CD4-positive, alpha-beta T cell treated with Interleukin-21 for 1 hour (primary cell): ENCODE data around the gene BPGM.
A peak's percentile ranks its signal among the peaks of the same experiment; 100 is the strongest.

Experiments
- DNase-seq: peaks from one replicate; pipeline ENCODE4 v3.0.0-alpha.2; 2020

The BPGM gene

DNA sequence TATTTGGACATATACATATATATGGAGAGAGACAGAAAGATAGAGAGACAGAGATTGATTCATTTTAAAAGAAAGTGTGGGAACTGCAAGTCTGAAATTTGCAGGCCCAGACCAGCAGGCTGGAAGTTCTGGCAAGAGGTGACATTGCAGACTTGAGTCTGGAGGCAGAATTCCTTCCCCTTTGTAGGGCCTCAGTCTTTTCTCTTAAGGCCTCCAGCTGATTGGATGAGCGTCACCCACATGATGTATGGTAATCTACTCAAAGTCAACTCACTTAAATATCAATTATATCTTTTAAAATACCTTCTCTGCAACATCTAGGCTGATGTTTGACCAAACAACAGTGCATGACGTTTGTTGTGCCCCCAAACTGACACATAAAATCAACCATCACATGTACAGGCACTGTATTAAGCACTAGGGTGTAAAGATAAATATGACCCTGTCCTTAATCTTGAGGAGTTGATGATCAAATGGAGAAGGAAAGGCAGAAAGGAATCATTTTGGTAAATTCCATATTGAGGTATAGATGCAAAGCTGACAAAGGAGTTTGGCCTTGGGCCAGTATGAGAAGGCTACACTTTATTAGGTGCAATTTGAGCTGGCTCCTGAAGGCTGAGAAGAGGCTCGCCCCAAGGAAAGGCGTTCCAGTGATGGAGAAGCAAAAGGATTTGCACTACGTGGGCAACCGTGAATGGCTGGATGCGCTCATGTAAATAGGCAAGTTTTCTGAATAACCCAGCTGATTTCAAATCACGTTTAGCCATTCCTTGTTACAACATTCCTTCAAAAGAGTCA lies 52.6 kb downstream of the BPGM start:
- DNase-seq: no peak

DNA sequence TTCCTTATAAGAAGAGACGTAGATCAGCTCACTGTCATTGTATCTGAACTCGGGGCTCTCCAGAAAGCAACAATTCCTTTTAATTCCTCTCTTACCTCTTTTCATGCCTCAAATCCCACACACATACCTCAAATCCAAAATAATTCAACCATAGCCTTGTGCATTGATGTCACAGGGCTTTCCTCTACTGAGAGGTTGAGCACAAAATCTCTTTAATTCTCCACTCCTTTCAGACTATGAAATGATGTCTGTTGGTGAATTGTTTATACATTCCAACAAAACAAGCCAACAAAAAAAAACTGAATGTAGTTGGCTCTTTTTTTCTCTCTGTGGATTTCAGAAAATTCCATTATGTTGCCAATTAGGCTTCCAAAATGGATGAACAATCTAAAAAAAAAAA lies 53.2 kb downstream of the BPGM start:
- DNase-seq: no peak

DNA sequence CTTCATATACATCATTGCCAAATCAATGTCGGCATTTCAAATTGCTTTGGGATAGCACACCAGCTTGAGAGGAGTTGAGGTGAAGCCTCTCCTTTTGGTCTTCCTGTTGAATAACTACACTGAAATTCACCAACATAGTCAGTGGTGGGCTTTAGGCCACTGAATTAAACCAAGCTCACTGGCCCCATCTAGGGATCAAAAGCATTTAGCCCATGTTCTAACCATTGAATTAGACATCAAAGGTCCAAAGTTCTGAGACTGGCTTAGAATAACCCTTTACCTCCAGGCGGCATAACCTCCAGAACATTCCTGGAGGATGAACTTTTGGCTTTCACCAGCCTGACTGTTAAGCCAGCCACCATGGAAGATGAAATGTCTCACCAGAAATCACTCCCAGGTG lies 54.6 kb downstream of the BPGM start:
- DNase-seq: peak; percentile 49

DNA sequence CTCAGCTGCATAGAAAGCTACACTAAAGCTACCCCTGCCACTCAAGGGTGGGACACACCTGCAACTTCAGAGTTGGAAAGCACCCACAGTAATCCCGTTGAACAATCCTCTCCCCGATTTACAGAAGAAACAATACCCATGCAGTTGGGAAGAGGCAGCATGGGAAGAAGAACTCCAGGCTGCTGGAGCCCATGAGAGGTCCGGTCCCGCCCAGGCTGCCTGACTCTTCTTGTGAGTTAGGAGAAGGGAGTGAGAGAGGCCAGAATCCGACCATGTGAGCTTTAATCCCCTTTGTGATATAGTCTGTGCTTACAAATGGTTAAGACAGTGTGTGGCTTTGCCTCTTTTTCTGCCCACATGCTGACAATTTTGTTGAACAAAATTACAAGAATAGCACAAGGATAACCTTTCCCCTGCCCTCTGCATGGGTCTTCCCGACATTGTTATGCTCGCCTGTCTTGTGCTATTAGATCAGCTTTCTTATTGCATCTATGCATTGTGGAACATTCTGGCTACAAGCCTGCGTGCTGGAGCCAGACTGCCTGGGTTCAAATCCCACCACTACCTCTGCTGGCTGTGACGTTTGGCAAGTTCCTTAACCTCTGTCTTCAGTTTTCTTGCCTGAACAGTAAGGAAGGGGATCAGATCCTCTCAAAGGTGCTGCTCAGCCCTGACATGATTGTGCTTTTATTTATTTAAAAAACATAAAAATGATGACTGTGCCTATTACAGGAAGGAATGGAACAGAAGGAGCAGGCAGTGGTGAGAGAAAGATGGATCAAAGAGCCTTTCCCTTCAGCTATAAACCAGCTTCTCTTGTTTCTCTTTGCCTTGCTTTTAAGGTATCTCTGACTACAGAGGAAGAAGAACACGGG lies 56.0 kb downstream of the BPGM start:
- DNase-seq: no peak

DNA sequence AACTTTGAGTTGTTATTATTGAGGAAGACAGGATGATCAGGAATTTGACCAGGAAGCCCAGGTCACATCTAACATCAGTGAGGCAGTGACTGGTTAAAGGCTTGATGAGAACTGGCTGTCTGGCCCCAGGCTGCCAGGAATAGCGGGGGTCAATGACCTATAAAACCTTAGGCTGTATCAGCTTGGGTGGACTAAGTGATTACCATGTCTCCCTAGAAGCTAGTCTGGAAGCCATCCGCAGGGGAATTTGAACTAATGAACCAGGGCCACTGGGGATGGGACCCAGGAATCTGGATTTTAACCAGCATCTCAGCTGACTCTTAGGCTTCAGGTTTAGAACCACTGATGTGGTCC lies 56.6 kb downstream of the BPGM start:
- DNase-seq: no peak

DNA sequence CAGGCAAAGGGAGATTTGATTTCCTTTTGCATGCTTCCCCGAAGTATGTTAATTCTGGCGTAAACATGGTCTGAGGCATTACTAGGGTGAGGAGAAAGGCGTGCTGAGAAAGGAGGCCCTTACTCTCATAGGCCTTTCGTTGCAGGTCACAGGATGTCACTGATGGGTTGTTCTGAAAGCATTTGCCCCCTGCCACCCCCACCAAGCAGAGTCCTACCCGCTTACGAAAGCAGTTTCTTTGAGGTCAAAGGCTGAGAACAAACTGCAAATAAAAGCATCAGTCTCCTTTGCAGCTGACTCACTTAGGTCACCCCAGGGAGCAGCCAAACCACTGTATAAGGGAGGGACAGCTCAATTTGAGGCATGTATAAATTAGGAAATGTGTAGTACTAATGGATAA lies 57.1 kb downstream of the BPGM start:
- DNase-seq: no peak

DNA sequence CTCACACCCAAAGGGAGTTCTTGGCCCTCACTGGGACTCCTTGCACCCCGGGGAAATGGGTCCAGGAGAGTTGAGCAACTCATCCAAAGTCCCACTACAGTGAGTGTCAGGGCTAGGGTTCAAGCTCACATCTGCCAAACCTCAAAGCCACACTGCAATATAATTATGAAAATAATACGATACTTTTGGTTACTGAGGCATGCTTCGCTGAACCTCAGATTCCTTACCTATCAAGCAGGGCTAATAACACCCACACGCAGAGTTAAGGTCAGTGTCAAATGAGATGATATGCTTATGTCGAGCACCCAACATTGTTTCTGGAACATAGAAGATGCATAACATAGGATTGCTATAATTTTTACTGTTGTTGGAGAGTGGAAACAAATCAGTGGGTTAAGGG lies 58.2 kb downstream of the BPGM start:
- no peak for DNase-seq

DNA sequence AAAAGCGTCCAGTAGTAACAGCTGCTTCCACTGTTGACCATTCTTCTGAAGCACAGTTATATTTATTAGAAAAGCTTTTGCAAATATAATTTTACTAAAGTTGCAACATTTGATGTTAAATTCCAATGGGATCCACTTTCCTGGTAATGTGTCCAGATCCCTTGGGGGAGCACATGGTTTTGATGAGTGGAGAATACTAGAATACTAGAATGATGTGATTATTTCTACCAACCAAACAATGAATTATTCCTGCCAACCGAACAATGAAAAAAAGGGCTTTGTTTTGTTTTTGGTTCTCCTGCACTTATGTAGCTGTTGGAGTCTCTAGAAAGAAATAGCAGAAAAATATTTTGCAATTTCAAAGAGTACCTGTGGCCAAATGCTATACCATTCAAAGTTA lies 59.1 kb downstream of the BPGM start:
- DNase-seq: no peak

DNA sequence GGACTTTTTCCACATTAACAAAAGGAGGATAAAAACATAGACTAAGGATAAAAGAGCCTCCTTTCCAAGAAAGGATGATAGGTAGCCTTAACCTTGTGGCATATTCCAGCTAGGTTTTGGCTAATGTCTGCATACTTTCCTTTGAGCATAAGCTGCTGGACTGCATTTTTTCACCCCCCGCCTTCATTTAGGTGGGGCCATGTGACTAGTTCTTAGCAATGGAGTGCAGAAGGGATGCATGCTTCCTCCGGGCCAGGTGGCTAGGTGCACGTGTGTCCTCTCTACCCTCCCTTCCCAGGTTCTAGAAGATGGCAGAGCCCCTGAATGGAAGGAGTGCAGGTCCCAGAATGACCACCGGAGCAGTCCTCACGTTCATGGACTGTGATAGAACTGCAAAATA lies 59.8 kb downstream of the BPGM start:
- DNase-seq: no peak

DNA sequence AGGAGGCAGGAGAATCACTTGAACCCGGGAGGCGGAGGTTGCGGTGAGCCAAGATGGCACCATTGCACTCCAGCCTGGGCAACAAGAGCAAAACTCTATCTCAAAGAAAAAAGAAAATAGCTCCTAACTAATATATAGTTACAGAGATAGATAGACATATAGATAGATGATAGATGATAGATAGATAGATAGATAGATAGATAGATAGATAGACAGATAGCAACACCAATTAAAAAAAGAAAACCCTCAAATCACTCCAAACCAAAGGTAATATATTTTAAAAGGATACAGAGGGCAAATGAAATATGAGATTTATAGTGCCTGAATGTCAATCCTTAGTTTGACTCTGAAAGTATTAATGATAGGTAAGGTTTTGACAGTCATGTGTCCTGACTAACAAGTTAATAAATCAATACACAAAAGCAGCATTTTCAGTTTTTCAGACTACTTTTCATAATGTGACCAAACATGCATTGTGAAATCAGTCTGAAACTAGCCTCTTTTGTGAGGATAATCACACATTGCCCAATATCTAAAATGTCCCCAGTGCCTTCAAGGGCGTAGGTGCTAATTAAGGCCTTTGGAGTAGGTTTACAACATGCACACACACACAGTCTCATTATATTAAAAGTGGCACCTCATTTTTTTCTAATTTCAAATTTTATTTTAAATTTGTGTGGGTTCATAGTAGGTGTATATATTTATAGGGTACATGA lies 61.2 kb downstream of the BPGM start:
- DNase-seq: no peak

DNA sequence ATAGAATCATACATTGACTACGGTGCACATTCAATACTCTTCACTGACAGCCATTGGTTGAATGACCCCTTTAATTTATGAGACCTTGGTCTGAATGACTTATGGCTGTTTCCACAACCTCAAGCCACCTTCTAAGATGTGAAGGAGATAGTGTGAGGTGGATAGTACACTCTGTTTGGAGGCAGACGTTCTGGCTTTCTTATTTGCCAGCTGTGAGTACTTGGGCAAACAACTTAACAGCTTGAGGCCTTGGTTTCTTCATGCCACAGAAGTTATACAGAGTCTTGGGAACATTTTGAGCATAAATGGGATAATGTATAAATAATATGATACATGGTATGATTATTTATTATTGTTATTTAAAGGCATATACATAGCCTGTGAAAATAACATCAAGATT lies 62.0 kb downstream of the BPGM start:
- DNase-seq: no peak

DNA sequence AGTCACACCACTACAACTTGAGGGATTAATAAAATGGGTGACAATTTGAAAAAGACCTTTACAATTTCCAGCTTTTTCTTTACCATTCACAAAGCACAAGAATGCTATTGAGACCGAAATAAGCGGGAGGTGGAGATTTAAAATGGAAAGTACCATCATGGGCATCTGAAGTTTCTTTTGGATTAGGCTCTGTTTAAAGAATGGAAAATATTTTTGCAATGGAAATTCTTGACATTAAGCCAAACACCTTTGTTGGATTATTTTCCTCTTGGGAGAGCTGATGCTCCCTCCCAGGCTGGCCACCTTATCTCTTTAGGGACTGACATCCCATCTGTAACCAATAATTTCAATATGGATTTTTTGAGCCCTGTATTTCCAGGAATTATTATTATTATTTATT lies 62.5 kb downstream of the BPGM start:
- no peak for DNase-seq

DNA sequence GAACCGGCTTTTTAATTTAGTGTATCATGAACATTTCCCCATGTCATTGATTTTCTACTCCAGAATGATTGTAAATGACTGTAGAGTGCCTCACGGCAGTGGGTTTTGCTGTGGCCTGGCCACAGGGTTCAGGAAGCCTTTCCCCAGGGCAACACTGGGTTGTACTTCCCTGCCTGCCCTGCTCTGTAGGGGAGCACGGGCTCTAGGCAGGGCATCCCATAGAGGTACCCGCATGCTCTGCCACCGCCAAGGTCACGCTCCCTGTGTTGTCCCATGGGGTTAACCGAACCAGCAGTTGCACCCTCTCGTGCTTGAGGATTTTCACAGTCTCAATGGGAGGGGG lies 63.8 kb downstream of the BPGM start:
- DNase-seq: no peak

DNA sequence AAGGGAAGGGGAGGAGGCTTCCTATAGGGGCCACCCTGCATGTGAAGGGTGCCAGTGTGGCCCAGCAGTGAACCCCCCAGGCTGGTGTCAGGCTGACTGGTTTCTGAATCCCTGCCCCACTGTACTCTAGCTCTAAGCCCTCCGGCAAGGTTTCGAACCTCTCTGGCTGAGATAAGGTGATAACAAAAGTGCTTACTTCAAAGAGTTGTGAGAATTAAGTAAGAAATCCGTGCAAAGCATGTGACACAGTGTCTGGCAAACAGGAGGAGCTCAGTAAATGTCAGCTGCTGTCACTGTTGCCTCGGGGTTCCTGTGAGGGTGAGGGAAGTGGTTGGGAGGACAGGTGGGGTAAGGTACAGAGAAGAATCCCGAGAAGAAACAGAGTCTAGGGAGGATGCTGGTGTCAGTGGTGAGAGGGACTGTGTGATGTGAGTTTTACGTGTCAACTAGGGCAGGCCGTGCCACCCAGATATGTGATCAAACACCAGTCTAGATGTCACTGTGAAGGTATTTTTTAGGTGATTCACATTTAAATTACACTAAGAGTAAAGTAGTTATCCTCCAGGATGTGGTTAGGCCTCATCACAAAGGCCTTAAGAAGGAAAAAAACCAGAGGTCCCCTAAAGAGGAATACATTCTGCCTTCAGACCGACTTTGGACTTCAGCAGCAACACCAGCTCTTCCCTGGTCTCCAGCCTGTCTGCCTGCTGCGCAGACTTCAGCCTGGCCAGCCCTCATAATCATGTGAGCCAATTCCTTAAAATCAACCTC lies 64.4 kb downstream of the BPGM start:
- DNase-seq: peak; percentile 60

DNA sequence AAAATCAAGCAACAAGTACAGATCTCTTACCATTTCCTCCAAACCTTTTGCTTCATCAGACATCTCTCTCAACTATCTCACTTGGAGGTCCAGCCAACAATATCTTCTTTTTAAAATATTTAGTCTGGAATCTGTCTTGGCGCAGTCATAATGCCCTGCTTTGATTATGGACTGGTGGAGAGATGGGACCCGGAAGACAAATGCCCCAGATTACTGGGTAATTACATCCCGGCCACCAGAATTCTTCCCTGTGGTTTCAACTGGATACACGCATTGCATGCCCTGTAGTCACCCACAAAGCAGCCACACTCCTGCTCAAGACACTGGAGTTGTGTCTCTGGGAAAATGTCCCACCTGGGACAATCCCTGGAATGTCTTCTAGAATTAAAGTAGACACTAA lies 65.5 kb downstream of the BPGM start:
- no peak for DNase-seq

DNA sequence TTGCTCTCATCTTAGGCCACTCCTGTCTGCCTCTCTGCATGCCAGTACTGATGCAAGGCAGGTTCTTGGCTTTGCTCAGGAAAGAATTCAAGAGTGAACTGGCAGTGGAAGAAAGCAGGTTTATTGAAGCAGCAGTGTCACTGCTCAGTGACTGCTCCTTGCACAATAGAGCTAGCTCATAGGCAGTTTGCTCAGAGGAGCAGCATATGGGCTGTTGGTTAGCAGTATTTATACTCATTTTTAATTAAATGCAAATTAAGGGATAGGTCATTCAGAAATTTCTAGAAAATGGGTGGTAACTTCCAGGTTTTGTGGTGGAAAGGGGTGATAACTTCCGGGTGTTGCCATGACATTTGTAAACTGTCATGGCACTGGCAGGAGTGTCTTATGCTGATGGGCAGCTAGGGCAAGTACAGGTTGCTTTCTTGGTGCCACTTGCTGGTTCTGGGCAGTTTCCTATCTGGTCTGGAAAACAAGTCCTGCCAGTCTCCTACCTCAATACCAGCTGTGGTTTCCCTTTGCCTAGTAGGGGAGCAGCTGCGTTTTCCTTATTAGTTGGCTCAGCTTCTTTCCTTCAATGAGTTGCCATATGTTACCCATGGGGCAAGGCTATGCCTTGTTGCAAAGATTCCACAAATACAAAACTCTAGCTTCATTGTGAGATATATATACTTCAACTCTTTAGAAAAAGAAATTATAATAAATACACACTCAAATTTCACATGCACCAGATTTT lies 68.0 kb downstream of the BPGM start:
- DNase-seq: no peak

DNA sequence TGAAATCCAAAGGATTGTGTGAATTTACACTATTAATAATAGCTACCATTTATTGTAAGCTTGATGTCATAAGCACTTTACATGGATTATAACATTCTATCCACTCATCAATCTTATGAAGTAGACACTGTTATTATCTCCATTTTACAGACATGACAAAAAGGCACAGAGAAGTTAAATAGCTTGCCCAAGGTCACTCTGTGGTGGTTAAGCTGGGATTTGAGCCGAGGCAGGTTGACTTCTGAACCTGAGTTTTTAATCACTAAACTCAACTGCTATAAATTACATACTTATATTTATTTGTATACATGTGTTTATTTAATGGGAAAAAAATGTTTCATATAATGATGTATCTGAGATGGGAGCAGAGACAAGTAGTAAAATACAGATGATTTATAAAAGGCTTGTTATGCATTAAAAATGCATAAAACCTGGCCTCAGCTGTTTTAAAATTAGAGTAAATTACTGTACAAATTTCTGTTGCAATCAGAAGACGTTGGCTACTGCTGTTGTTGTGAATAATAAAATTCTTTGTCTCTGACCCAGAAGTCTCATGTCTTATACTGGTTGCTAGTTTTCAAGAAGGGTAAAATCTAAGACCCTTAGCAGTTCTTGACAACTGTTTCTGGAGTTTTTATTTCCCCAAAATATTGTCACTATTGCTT lies 71.7 kb downstream of the BPGM start:
- DNase-seq: no peak

DNA sequence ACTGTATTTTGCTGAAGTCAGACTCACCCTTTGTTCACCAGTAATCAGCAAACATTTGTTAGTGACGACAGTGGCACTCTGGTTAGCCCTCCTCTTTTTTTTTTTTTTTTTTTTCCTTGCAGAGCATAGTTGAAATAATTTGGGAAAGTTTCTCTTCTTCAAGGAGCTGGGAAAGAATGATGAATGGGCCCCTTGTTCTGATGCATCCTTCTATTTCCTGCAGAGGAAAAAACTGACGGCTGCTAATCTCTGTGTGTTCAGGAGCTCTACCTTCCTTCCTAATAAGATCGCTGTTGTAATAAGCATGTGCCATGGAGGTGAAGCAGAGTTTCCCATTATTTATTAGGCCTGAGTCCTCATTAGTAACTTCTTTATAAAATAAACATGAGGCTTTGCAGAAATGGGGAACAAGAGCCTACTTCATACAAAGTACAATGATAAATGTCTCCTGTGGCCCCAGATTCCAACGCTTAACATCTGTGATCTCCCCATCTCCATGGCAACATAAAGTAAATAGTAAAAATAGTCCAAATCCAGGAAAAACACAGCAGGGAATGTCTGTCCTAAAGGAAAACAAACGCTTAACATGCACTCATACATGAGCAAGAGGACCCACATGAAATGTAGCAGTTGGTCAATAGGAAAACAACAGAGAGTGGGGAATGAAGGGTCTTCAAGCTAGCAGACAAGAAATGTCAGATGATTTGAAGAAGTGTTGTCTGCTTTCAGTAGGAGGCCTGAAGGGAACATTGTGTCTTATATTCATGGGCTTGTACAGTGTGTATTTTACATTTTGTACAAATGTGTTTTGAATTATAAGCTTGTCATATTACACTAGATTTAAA lies 73.7 kb downstream of the BPGM start:
- DNase-seq: no peak

DNA sequence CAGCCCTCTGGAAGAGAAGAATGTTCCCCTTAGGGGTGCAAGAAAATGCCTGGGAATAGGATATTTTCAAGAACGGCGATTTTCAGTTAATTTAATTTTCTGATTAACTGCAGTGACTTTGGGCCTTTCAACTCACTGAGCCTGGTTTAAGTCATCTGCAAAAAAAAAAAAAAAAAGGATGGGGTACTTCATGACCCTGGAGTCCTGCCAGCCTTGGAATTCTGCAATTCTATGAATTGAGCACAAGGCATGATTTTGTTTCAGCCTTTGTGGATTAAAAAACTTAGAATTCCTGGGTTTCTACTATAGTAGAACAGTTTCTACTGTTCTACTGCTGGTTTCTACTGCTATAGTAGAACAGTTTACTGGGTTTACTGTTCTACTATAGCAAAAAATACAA lies 74.5 kb downstream of the BPGM start:
- no peak for DNase-seq

DNA sequence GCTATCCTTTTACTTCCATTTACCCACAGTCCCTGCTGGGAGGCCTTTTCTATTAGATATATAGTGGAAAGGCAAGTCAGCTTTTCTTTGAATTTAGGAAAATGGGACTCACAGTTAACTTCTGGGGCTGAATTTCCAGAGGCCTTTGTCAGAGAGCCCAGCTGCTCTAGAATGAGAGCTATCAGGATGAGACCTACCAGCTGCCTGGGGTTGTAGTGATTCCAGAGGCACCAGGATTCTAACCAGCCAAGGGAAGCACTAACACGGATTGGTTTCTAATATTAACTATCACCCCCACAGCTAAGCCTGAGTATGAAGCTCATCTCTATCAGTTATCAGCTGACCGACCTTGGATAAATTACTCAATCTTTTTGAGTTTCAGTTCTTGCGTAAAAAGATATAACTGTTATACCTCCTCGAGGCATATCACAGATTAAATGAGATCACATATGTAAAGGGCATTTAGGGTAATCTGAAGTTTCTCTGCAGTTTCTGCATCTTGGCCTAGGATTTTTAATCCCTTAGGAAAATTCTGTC lies 76.2 kb downstream of the BPGM start:
- DNase-seq: no peak

DNA sequence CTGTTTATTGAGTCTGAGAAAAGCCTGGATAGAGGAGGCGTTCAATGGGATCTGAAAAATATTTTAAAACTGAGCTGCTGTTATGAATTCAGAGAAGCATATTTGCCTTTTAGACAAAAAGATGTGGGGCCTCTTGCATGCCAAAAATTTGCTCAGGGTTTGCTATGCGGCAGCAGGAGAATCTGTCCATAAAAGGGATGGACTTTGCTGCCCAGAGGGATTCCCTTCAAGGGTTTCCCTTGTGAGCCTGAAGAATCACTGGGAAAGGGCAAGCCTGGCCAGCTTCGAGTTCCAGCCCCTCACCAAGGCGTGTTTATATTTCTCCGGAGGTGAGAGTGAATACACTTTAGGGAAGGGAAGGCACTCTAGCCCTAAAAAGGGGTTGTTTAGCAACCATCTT lies 77.2 kb downstream of the BPGM start:
- DNase-seq: no peak
